GM23338 (cell line): ENCODE measurements around the gene CNPY3. TPM values are rescaled to one million over a fixed set of nuclear protein-coding genes. Genes with fewer than 3 reads are reported as not detected.

Experiments
- ATAC-seq: fragments of 200-7000 bp; cut with Tn5 transposase; 3 replicates; pipeline ENCODE4 v1.9.1; 2020
- DNase-seq: peaks from one replicate; pipeline ENCODE4 v3.0.0-alpha.2; 2015; ENCODE audit warnings: low spot score
- H2AFZ ChIP-seq: fragments of 200-600 bp; sonication (generic); 2 replicates; pipeline ENCODE4 v1.8.0; 2016; ENCODE audit warnings: antibody characterized with exemption, mild to moderate bottlenecking, moderate library complexity
- H3F3A ChIP-seq: fragments of 200-600 bp; sonication (generic); replicated peaks from 2 replicates; pipeline ENCODE4 v1.8.0; 2017; ENCODE audit warnings: antibody characterized with exemption, mixed run types, low read depth
- H3K27ac ChIP-seq: fragments of 200-600 bp; sonication (generic); 2 replicates; pipeline ENCODE4 v1.6.1; 2016; ENCODE audit warnings: low read depth
- H3K27me3 ChIP-seq: fragments of 200-600 bp; sonication (generic); 2 replicates; pipeline ENCODE4 v1.8.0; 2016; ENCODE audit warnings: mild to moderate bottlenecking, mixed run types, moderate library complexity; ENCODE audit not compliant: insufficient read depth
- H3K36me3 ChIP-seq: fragments of 200-600 bp; sonication (generic); 2 replicates; pipeline ENCODE4 v1.8.0; 2016; ENCODE audit warnings: mild to moderate bottlenecking; ENCODE audit not compliant: insufficient read depth
- H3K4me1 ChIP-seq: fragments of 200-600 bp; sonication (generic); 2 replicates; pipeline ENCODE4 v1.8.0; 2016; ENCODE audit warnings: mild to moderate bottlenecking, moderate library complexity; ENCODE audit not compliant: insufficient read depth
- H3K4me2 ChIP-seq: fragments of 200-600 bp; sonication (generic); 2 replicates; pipeline ENCODE4 v1.7.1; 2017; ENCODE audit warnings: mixed run types
- H3K4me3 ChIP-seq: fragments of 200-600 bp; sonication (generic); 2 replicates; pipeline ENCODE4 v1.6.1; 2016; ENCODE audit warnings: mixed run types
- H3K79me2 ChIP-seq: fragments of 200-600 bp; sonication (generic); replicated peaks from 2 replicates; pipeline ENCODE4 v1.8.0; 2017; ENCODE audit warnings: mild to moderate bottlenecking; ENCODE audit not compliant: insufficient read depth
- H3K9me2 ChIP-seq: fragments of 200-600 bp; sonication (generic); 2 replicates; pipeline ENCODE4 v1.8.0; 2017; ENCODE audit not compliant: insufficient read depth
- H4K20me1 ChIP-seq: fragments of 200-600 bp; sonication (generic); replicated peaks from 2 replicates; pipeline ENCODE4 v1.8.0; 2017; ENCODE audit warnings: mild to moderate bottlenecking; ENCODE audit not compliant: insufficient read depth
- H3K27ac Mint-ChIP-seq: 2 replicates; pipeline ENCODE4 v1.8.0; 2020; ENCODE audit warnings: inconsistent platforms, mild to moderate bottlenecking, moderate library complexity, mixed read lengths
- H3K27me3 Mint-ChIP-seq: 3 replicates; pipeline ENCODE4 v1.8.0; 2022; ENCODE audit warnings: low read depth, mild to moderate bottlenecking, moderate library complexity, mixed read lengths, inconsistent platforms; ENCODE audit not compliant: insufficient read depth, poor library complexity
- H3K36me3 Mint-ChIP-seq: 3 replicates; pipeline ENCODE4 v1.8.0; 2021; ENCODE audit warnings: low read depth, mild to moderate bottlenecking, inconsistent platforms, moderate library complexity, mixed read lengths
- H3K4me1 Mint-ChIP-seq: 3 replicates; pipeline ENCODE4 v1.8.0; 2020; ENCODE audit warnings: mild to moderate bottlenecking, inconsistent platforms, mixed read lengths
- H3K4me3 Mint-ChIP-seq: 3 replicates; pipeline ENCODE4 v1.8.0; 2021; ENCODE audit warnings: moderate library complexity, mild to moderate bottlenecking, inconsistent platforms, mixed read lengths
- H3K9me3 Mint-ChIP-seq: 3 replicates; pipeline ENCODE4 v1.8.0; 2020; ENCODE audit warnings: moderate library complexity, mild to moderate bottlenecking, inconsistent platforms, mixed read lengths
- CREB1 ChIP-seq: fragments of 250-450 bp; sonication (Bioruptor Pico); IDR thresholded peaks from 2 replicates; pipeline ENCODE4 v1.5.0; 2020; ENCODE audit warnings: low read depth, mild to moderate bottlenecking, moderate library complexity
- CTCF ChIP-seq, 2 experiments: fragments of 200-600 bp in 1 of 2; sonication (generic) in 1 of 2; conservative IDR thresholded peaks; 2 replicates each; pipeline versions ENCODE4 v1.5.1 to v1.6.1; 2016 to 2017; ENCODE audit warnings: antibody characterized with exemption in 2 of 2, low read depth in 2 of 2, mild to moderate bottlenecking in 2 of 2, moderate library complexity in 1 of 2
- ETS1 ChIP-seq: IDR thresholded peaks from 2 replicates; pipeline ENCODE4 v1.6.1; 2016; ENCODE audit warnings: antibody characterized with exemption
- EZH2 ChIP-seq: fragments of 200-600 bp; sonication (generic); IDR thresholded peaks from one replicate; pipeline ENCODE4 v1.8.0; 2017; ENCODE audit warnings: antibody characterized with exemption, mild to moderate bottlenecking, low read depth; ENCODE audit not compliant: unreplicated experiment
- JUNB ChIP-seq: IDR thresholded peaks from one replicate; pipeline ENCODE4 v1.6.1; 2016; ENCODE audit warnings: antibody characterized with exemption; ENCODE audit not compliant: unreplicated experiment
- NANOG ChIP-seq: IDR thresholded peaks from 2 replicates; pipeline ENCODE4 v1.6.1; 2016; ENCODE audit warnings: antibody characterized with exemption, borderline replicate concordance
- ZNF114 ChIP-seq: fragments of 250-450 bp; sonication (Bioruptor Pico); IDR thresholded peaks from 2 replicates; pipeline ENCODE4 v1.5.0; 2020; ENCODE audit warnings: mild to moderate bottlenecking, moderate library complexity
- ZNF331 ChIP-seq: fragments of 250-450 bp; sonication (Bioruptor Pico); IDR thresholded peaks from 2 replicates; pipeline ENCODE4 v1.5.0; 2020; ENCODE audit warnings: low read depth, mild to moderate bottlenecking, moderate library complexity
- polyA plus RNA-seq: library from polyadenylated mRNA; unstranded; fragments of >200 nt; fragmentation: Nextera tagmentation; extraction: Ambion mirVana; gene quantifications from 2 replicates; pipeline ENCODE4 v1.2.1, GENCODE V29; 2016
- total RNA-seq: library from RNA; depleted of rRNA; stranded (reverse); fragments of >200 nt; shearing (Covaris generic); gene quantifications from 2 replicates; pipeline ENCODE4 v1.2.3, GENCODE V29; 2014
- TF ChIP-seq, protein P1 (sequence below): IDR thresholded peaks from one replicate; pipeline ENCODE4 v1.6.1; 2018; ENCODE audit warnings: antibody characterized with exemption; ENCODE audit not compliant: unreplicated experiment
- TF ChIP-seq, protein P2 (sequence below): fragments of 250-450 bp; sonication (Bioruptor Pico); IDR thresholded peaks from 2 replicates; pipeline ENCODE4 v1.5.0; 2020; ENCODE audit warnings: mild to moderate bottlenecking, moderate library complexity

The CNPY3 gene
- total and polyA plus RNA-seq, 2 experiments from 2014 or later = 67.0 to 74.5 TPM

DNA sequence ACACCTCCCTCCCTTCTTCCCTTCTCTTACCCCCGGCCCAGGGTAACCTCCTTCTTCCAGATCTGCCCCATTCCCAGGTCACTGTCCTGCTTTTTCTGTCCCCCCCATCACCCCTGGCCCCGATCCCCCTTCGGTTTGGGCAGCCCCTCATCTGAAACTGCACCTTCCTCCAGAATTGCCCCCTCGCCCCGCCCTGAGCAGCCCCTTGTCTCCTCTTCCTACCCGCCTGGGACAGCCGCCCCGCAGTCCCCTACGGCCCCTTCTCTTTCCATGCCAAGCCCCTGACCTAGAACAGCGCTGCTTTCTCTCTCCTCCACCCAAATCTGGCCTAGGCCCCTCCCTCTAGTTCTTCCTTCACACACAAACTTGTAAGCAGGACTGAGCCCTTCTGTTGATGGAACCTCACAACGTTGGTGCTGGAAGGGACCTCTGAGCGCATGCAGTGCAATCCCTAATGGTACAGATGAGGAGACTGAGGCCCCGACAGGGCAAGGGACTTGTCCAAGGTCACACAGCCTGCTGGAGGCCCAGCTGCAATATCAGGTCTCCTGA, 55.7 kb downstream of the CNPY3 start:
- TF ChIP-seq EZH2 = no peak
- TF ChIP-seq JUNB = no peak
- TF ChIP-seq, protein P1, sequence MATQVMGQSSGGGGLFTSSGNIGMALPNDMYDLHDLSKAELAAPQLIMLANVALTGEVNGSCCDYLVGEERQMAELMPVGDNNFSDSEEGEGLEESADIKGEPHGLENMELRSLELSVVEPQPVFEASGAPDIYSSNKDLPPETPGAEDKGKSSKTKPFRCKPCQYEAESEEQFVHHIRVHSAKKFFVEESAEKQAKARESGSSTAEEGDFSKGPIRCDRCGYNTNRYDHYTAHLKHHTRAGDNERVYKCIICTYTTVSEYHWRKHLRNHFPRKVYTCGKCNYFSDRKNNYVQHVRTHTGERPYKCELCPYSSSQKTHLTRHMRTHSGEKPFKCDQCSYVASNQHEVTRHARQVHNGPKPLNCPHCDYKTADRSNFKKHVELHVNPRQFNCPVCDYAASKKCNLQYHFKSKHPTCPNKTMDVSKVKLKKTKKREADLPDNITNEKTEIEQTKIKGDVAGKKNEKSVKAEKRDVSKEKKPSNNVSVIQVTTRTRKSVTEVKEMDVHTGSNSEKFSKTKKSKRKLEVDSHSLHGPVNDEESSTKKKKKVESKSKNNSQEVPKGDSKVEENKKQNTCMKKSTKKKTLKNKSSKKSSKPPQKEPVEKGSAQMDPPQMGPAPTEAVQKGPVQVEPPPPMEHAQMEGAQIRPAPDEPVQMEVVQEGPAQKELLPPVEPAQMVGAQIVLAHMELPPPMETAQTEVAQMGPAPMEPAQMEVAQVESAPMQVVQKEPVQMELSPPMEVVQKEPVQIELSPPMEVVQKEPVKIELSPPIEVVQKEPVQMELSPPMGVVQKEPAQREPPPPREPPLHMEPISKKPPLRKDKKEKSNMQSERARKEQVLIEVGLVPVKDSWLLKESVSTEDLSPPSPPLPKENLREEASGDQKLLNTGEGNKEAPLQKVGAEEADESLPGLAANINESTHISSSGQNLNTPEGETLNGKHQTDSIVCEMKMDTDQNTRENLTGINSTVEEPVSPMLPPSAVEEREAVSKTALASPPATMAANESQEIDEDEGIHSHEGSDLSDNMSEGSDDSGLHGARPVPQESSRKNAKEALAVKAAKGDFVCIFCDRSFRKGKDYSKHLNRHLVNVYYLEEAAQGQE = no peak
- no peak for TF ChIP-seq ZNF331 (CRISPR knock-in tag)
- TF ChIP-seq ETS1 = no peak
- TF ChIP-seq, protein P2, sequence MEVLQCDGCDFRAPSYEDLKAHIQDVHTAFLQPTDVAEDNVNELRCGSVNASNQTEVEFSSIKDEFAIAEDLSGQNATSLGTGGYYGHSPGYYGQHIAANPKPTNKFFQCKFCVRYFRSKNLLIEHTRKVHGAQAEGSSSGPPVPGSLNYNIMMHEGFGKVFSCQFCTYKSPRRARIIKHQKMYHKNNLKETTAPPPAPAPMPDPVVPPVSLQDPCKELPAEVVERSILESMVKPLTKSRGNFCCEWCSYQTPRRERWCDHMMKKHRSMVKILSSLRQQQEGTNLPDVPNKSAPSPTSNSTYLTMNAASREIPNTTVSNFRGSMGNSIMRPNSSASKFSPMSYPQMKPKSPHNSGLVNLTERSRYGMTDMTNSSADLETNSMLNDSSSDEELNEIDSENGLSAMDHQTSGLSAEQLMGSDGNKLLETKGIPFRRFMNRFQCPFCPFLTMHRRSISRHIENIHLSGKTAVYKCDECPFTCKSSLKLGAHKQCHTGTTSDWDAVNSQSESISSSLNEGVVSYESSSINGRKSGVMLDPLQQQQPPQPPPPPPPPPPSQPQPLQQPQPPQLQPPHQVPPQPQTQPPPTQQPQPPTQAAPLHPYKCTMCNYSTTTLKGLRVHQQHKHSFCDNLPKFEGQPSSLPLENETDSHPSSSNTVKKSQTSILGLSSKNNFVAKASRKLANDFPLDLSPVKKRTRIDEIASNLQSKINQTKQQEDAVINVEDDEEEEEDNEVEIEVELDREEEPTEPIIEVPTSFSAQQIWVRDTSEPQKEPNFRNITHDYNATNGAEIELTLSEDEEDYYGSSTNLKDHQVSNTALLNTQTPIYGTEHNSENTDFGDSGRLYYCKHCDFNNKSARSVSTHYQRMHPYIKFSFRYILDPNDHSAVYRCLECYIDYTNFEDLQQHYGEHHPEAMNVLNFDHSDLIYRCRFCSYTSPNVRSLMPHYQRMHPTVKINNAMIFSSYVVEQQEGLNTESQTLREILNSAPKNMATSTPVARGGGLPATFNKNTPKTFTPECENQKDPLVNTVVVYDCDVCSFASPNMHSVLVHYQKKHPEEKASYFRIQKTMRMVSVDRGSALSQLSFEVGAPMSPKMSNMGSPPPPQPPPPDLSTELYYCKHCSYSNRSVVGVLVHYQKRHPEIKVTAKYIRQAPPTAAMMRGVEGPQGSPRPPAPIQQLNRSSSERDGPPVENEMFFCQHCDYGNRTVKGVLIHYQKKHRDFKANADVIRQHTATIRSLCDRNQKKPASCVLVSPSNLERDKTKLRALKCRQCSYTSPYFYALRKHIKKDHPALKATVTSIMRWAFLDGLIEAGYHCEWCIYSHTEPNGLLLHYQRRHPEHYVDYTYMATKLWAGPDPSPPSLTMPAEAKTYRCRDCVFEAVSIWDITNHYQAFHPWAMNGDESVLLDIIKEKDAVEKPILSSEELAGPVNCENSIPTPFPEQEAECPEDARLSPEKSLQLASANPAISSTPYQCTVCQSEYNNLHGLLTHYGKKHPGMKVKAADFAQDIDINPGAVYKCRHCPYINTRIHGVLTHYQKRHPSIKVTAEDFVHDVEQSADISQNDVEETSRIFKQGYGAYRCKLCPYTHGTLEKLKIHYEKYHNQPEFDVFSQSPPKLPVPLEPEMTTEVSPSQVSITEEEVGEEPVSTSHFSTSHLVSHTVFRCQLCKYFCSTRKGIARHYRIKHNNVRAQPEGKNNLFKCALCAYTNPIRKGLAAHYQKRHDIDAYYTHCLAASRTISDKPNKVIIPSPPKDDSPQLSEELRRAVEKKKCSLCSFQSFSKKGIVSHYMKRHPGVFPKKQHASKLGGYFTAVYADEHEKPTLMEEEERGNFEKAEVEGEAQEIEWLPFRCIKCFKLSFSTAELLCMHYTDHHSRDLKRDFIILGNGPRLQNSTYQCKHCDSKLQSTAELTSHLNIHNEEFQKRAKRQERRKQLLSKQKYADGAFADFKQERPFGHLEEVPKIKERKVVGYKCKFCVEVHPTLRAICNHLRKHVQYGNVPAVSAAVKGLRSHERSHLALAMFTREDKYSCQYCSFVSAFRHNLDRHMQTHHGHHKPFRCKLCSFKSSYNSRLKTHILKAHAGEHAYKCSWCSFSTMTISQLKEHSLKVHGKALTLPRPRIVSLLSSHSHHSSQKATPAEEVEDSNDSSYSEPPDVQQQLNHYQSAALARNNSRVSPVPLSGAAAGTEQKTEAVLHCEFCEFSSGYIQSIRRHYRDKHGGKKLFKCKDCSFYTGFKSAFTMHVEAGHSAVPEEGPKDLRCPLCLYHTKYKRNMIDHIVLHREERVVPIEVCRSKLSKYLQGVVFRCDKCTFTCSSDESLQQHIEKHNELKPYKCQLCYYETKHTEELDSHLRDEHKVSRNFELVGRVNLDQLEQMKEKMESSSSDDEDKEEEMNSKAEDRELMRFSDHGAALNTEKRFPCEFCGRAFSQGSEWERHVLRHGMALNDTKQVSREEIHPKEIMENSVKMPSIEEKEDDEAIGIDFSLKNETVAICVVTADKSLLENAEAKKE (CRISPR knock-in tag) = no peak
- TF ChIP-seq CTCF (conservative IDR thresholded peaks at IDR 0.05; ENCODE audit: low read depth in 2 of 2) = no peak
- no peak for TF ChIP-seq CREB1
- no peak for TF ChIP-seq ZNF114 (CRISPR knock-in tag)
- TF ChIP-seq NANOG = no peak
- Histone ChIP-seq H3K4me1 (peaks cover 10% of the 10 kb centered on the region), H2AFZ (no peak overlapping the region; the same call in 1 of the 2 replicates), H3K4me3 (peak overlapping the region; percentile 73), H3K27ac (no peak overlapping the region), H3K9me2 (no peaks in the 10 kb centered on the region), H3K79me2 (peaks cover 17% of the 10 kb centered on the region), H3K27me3 (no peaks in the 10 kb centered on the region), H3K4me2 (peak overlapping the region; percentile 88), H4K20me1 (peaks cover 5% of the 10 kb centered on the region; the same call in 1 of the 2 replicates), H3K36me3 (0 out of 2 replicates have a peak, but pooled peaks cover 5% of the 10 kb centered on the region), H3F3A (0 out of 2 replicates have a peak, but pooled peaks cover 9% of the 10 kb centered on the region)
- peak; percentile 44 for ATAC-seq
- Mint-ChIP-seq H3K4me1 (peaks cover 18% of the 10 kb centered on the region), H3K36me3 (peaks cover 11% of the 10 kb centered on the region; the same call in 2 of the 3 replicates), H3K27me3 (peaks cover 10% of the 10 kb centered on the region), H3K9me3 (no peaks in the 10 kb centered on the region), H3K4me3 (peak overlapping the region; percentile 88), H3K27ac (no peak overlapping the region)
- DNase-seq = peak; percentile 65
